Mesenchymal stem cell (in vitro differentiated cells and primary cell): ENCODE results near the gene ARHGDIG.

Experiments
- DNase-seq: peaks from one replicate; pipeline ENCODE4 v3.0.0-alpha.2; 2013
- H2AFZ ChIP-seq: one replicate; pipeline ENCODE4 v1.6.1; 2013; ENCODE audit warnings: low read depth, mild to moderate bottlenecking, control low read depth, inconsistent platforms, low read length, moderate library complexity
- H2AK5ac ChIP-seq: 2 replicates; pipeline ENCODE4 v1.6.1; 2013; ENCODE audit warnings: low read length, moderate library complexity, mild to moderate bottlenecking, inconsistent platforms; ENCODE audit not compliant: severe bottlenecking
- H2BK120ac ChIP-seq: one replicate; pipeline ENCODE4 v1.6.1; 2013; ENCODE audit warnings: low read depth, mild to moderate bottlenecking, inconsistent platforms, low read length, moderate library complexity
- H2BK12ac ChIP-seq, 2 experiments: one replicate each; pipeline ENCODE4 v1.6.1; 2013; ENCODE audit warnings: inconsistent platforms in 2 of 2, low read length in 2 of 2, mild to moderate bottlenecking in 2 of 2, moderate library complexity in 2 of 2, control low read depth in 1 of 2
- H2BK15ac ChIP-seq: one replicate; pipeline ENCODE4 v1.6.1; 2013; ENCODE audit warnings: mild to moderate bottlenecking, low read depth, inconsistent platforms; ENCODE audit not compliant: poor library complexity, severe bottlenecking
- H2BK5ac ChIP-seq: 2 replicates; pipeline ENCODE4 v1.6.1; 2013; ENCODE audit warnings: low read depth, mild to moderate bottlenecking, low read length, control low read depth, inconsistent platforms; ENCODE audit not compliant: poor library complexity, severe bottlenecking
- H3K14ac ChIP-seq, 2 experiments: one replicate each; pipeline ENCODE4 v1.6.1; 2013; ENCODE audit warnings: inconsistent platforms in 2 of 2, low read length in 2 of 2, control low read depth in 1 of 2, mild to moderate bottlenecking in 1 of 2, moderate library complexity in 1 of 2
- H3K18ac ChIP-seq, 2 experiments: one replicate each; pipeline ENCODE4 v1.6.1; 2013; ENCODE audit warnings: inconsistent platforms in 2 of 2, low read length in 2 of 2, control low read depth in 1 of 2, low read depth in 1 of 2, mild to moderate bottlenecking in 1 of 2
- H3K23ac ChIP-seq, 2 experiments: one replicate each; pipeline ENCODE4 v1.6.1; 2013; ENCODE audit warnings: inconsistent platforms in 2 of 2, low read length in 2 of 2, mild to moderate bottlenecking in 2 of 2, moderate library complexity in 2 of 2, control low read depth in 1 of 2
- H3K27ac ChIP-seq: 2 replicates; pipeline ENCODE4 v1.5.1; 2013; ENCODE audit warnings: mild to moderate bottlenecking, moderate library complexity, low read length, control low read depth, inconsistent platforms; ENCODE audit not compliant: poor library complexity, severe bottlenecking
- H3K27me3 ChIP-seq, 2 experiments: 2 replicates each; pipeline versions ENCODE4 v1.6.1 to v1.7.0; 2013; ENCODE audit warnings: low read length in 2 of 2, mild to moderate bottlenecking in 2 of 2, moderate library complexity in 2 of 2, control low read depth in 1 of 2, inconsistent platforms in 1 of 2; ENCODE audit not compliant: control insufficient read depth in 1 of 2, insufficient read depth in 1 of 2
- H3K36me3 ChIP-seq, 2 experiments: 2 replicates each; pipeline versions ENCODE4 v1.6.1 to v1.7.0; 2013; ENCODE audit warnings: low read length in 2 of 2, control low read depth in 1 of 2, inconsistent platforms in 1 of 2, low read depth in 1 of 2, mild to moderate bottlenecking in 1 of 2; ENCODE audit not compliant: insufficient read depth in 2 of 2, control insufficient read depth in 1 of 2
- H3K4ac ChIP-seq, 2 experiments: one replicate each; pipeline ENCODE4 v1.6.1; 2013; ENCODE audit warnings: inconsistent platforms in 2 of 2, low read length in 2 of 2, mild to moderate bottlenecking in 2 of 2, moderate library complexity in 2 of 2, control low read depth in 1 of 2, low read depth in 1 of 2
- H3K4me1 ChIP-seq: 2 replicates; pipeline ENCODE4 v1.6.1; 2013; ENCODE audit warnings: low read depth, low read length, control low read depth; ENCODE audit not compliant: control insufficient read depth, insufficient read depth
- H3K4me2 ChIP-seq: 2 replicates; pipeline ENCODE4 v1.6.1; 2013; ENCODE audit warnings: low read length, mild to moderate bottlenecking, inconsistent platforms; ENCODE audit not compliant: poor library complexity, severe bottlenecking
- H3K4me3 ChIP-seq, 2 experiments: 2 replicates each; pipeline versions ENCODE4 v1.5.1 to v1.7.0; 2013; ENCODE audit warnings: low read length in 2 of 2, mild to moderate bottlenecking in 2 of 2, control low read depth in 1 of 2, low read depth in 1 of 2; ENCODE audit not compliant: insufficient read depth in 1 of 2
- H3K79me1 ChIP-seq: replicated peaks from 2 replicates; pipeline ENCODE4 v1.6.1; 2013; ENCODE audit warnings: mild to moderate bottlenecking, control low read depth, low read length, inconsistent platforms; ENCODE audit not compliant: poor library complexity, severe bottlenecking
- H3K9ac ChIP-seq: 2 replicates; pipeline ENCODE4 v1.7.0; 2013; ENCODE audit warnings: mild to moderate bottlenecking, low read length, moderate library complexity
- H3K9me3 ChIP-seq: 2 replicates; pipeline ENCODE4 v1.7.0; 2013; ENCODE audit warnings: mild to moderate bottlenecking, low read length; ENCODE audit not compliant: control insufficient read depth
- H4K8ac ChIP-seq: one replicate; pipeline ENCODE4 v1.6.1; 2013; ENCODE audit warnings: inconsistent platforms, mild to moderate bottlenecking, low read length, moderate library complexity
- H4K91ac ChIP-seq: one replicate; pipeline ENCODE4 v1.6.1; 2013; ENCODE audit warnings: mild to moderate bottlenecking, low read length, inconsistent platforms
- WGBS: methylation state at CpG from one replicate; pipeline ENCODE4 v1.1.7; 2013; ENCODE audit warnings: mixed read lengths; 5-methylcytosine and 5-hydroxymethylcytosine counted together

ARHGDIG gene

GRCh38 chr16:303760-304505 lies 23.5 kb downstream of the ARHGDIG start:
- peaks cover 53 to 55% of the 10 kb centered on the region in 2 experiments for H3K36me3 ChIP-seq
- H2AK5ac ChIP-seq: no peak overlapping the region
- H3K4me2 ChIP-seq: no peak overlapping the region
- no peaks in the 10 kb centered on the region for H3K9me3 ChIP-seq
- no peak overlapping the region for H3K9ac ChIP-seq
- H3K27me3 ChIP-seq: no peaks in the 10 kb centered on the region
- H3K4ac ChIP-seq: no peak overlapping the region
- H3K14ac ChIP-seq: no peak overlapping the region
- peak; percentile 22 for DNase-seq
- H2BK12ac ChIP-seq: no peak overlapping the region
- no peak overlapping the region for H2BK15ac ChIP-seq
- no peak overlapping the region for H4K8ac ChIP-seq
- WGBS: 95% methylated on average over 43 of the region's 43 CpGs
- H3K4me3 ChIP-seq: no peak overlapping the region
- no peak overlapping the region for H3K18ac ChIP-seq
- no peak overlapping the region for H2BK5ac ChIP-seq
- H2BK120ac ChIP-seq: no peak overlapping the region
- H3K27ac ChIP-seq: no peak overlapping the region
- H3K23ac ChIP-seq: no peak overlapping the region
- peaks cover 32% of the 10 kb centered on the region for H3K79me1 ChIP-seq
- no peak overlapping the region for H2AFZ ChIP-seq
- H3K4me1 ChIP-seq: peaks cover 8% of the 10 kb centered on the region
- H4K91ac ChIP-seq: no peak overlapping the region

GRCh38 chr16:305916-306626 lies 25.7 kb downstream of the ARHGDIG start:
- Histone ChIP-seq H3K9ac (no peak overlapping the region), H3K4me2 (no peak overlapping the region), H3K27ac (no peak overlapping the region), H3K4me1 (peaks cover 4% of the 10 kb centered on the region), H3K4ac (no peak overlapping the region), H3K14ac (no peak overlapping the region), H3K23ac (no peak overlapping the region), H3K4me3 (no peak overlapping the region), H4K91ac (peak overlapping the region; percentile 6), H3K18ac (no peak overlapping the region), H3K9me3 (no peaks in the 10 kb centered on the region), H2AK5ac (no peak overlapping the region), H2BK15ac (no peak overlapping the region), H2BK5ac (no peak overlapping the region), H2BK12ac (no peak overlapping the region), H4K8ac (no peak overlapping the region), H3K36me3 (peaks cover 63 to 69% of the 10 kb centered on the region in 2 experiments), H3K79me1 (peaks cover 35% of the 10 kb centered on the region), H2BK120ac (no peak overlapping the region), H2AFZ (no peak overlapping the region), H3K27me3 (no peaks in the 10 kb centered on the region)
- no peak for DNase-seq
- WGBS: 96% methylated on average over 19 of the region's 19 CpGs

- no peak for DNase-seq
- Histone ChIP-seq H2BK15ac (no peak overlapping the region), H3K4me3 (no peak overlapping the region), H3K14ac (no peak overlapping the region), H3K36me3 (peaks cover 61 to 71% of the 10 kb centered on the region in 2 experiments), H3K27ac (no peak overlapping the region), H4K91ac (no peak overlapping the region), H3K27me3 (no peaks in the 10 kb centered on the region), H3K4me2 (no peak overlapping the region), H3K23ac (no peak overlapping the region), H2BK12ac (no peak overlapping the region), H3K4ac (no peak overlapping the region), H2AK5ac (no peak overlapping the region), H2BK5ac (no peak overlapping the region), H3K9me3 (no peaks in the 10 kb centered on the region), H3K18ac (no peak overlapping the region), H3K79me1 (peaks cover 35% of the 10 kb centered on the region), H2AFZ (no peak overlapping the region), H4K8ac (no peak overlapping the region), H3K4me1 (peaks cover 2% of the 10 kb centered on the region), H2BK120ac (no peak overlapping the region), H3K9ac (no peak overlapping the region)
- 93% methylated on average over 17 of the region's 17 CpGs for WGBS
These were observed 26.6 kb downstream of the ARHGDIG start for GRCh38 chr16:306911-307370.

- Histone ChIP-seq H2BK15ac (no peak overlapping the region), H4K91ac (no peak overlapping the region), H4K8ac (no peak overlapping the region), H3K27me3 (no peaks in the 10 kb centered on the region), H3K27ac (no peak overlapping the region), H2AK5ac (no peak overlapping the region), H2BK5ac (no peak overlapping the region), H3K4me3 (no peak overlapping the region), H2AFZ (no peak overlapping the region), H3K23ac (no peak overlapping the region), H3K14ac (no peak overlapping the region), H3K79me1 (peaks cover 32% of the 10 kb centered on the region), H3K4me1 (peaks cover 2% of the 10 kb centered on the region), H2BK120ac (no peak overlapping the region), H3K9ac (no peak overlapping the region), H3K9me3 (no peaks in the 10 kb centered on the region), H3K36me3 (peaks cover 58 to 72% of the 10 kb centered on the region in 2 experiments), H2BK12ac (no peak overlapping the region), H3K4ac (no peak overlapping the region), H3K4me2 (no peak overlapping the region), H3K18ac (no peak overlapping the region)
- 96% methylated on average over 21 of the region's 21 CpGs for WGBS
- no peak for DNase-seq
These were observed 27.4 kb downstream of the ARHGDIG start for GRCh38 chr16:307691-308312.
